Activated CD4-positive, alpha-beta memory T cell treated with anti-CD3 and anti-CD28 coated beads, Interleukin-2, amount 10 ng/mL, durations not matched to agents 7 days and 5 days (primary cell): Measurements from ENCODE around the gene CRMP1. TPM values are rescaled to one million over a fixed set of nuclear protein-coding genes. Genes with fewer than 3 reads are reported as not detected.

Source experiments
- CTCF ChIA-PET: fragments of 350-600 bp; sonication (Branson Sonifier 250); formaldehyde crosslinking; loops from one replicate; lab custom pipeline; 2021; ENCODE audit warnings: antibody characterized with exemption, inconsistent platforms; lab: Charles Lee
- POLR2A ChIA-PET: fragments of 350-600 bp; sonication (Branson Sonifier 250); formaldehyde crosslinking; loops from one replicate; lab custom pipeline; 2021; ENCODE audit warnings: antibody characterized with exemption; lab: Charles Lee
- DNase-seq: peaks from one replicate; pipeline ENCODE4 v3.0.0-alpha.2; 2020
- H3K27ac Mint-ChIP-seq: one replicate; pipeline ENCODE4 v1.8.0; 2021; ENCODE audit warnings: mild to moderate bottlenecking, mixed read lengths
- H3K27me3 Mint-ChIP-seq: one replicate; pipeline ENCODE4 v1.8.0; 2021; ENCODE audit warnings: mixed read lengths
- H3K36me3 Mint-ChIP-seq: one replicate; pipeline ENCODE4 v1.8.0; 2021; ENCODE audit warnings: low read depth, mixed read lengths
- H3K4me1 Mint-ChIP-seq: one replicate; pipeline ENCODE4 v1.8.0; 2021; ENCODE audit warnings: mixed read lengths
- H3K4me3 Mint-ChIP-seq: one replicate; pipeline ENCODE4 v1.8.0; 2021; ENCODE audit warnings: mild to moderate bottlenecking, mixed read lengths
- H3K9me3 Mint-ChIP-seq: one replicate; pipeline ENCODE4 v1.8.0; 2021; ENCODE audit warnings: mixed read lengths
- total RNA-seq, 2 experiments: library from RNA; stranded (reverse); gene quantifications; one replicate each; pipeline ENCODE4 v1.2.3, GENCODE V29; 2021

Gene CRMP1
- total RNA-seq, 2 experiments from 2014 or later, result 0.30 to 0.35 TPM

DNA sequence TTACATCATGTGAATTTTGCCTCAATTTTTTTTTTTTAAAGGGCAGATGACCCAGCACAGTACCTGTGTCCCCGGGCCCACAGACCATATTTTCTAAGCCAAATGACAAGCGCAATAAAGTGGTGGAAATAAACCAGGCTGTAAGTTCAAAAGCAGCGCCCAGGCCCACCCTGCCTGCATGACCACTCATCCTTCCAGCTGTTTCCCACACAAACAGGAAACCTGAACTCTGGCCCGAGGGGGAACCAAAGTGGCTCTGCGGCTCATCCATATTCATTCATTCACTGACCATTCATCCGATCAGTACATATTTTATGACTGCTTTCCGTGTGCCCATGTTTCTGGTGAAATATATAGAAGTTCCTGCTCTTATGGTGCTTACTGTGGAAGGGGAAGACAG lies 33.7 kb upstream of the CRMP1 start:
- no peaks in the 10 kb centered on the region for H3K36me3 Mint-ChIP-seq
- POLR2A ChIA-PET, result no interaction called here
- no peaks in the 10 kb centered on the region for H3K4me1 Mint-ChIP-seq
- CTCF ChIA-PET, result no interaction called here
- peaks cover 14% of the 10 kb centered on the region for H3K27me3 Mint-ChIP-seq
- DNase-seq, result no peak
- no peaks in the 10 kb centered on the region for H3K9me3 Mint-ChIP-seq
- no peak overlapping the region for H3K4me3 Mint-ChIP-seq
- no peak overlapping the region for H3K27ac Mint-ChIP-seq

GRCh38 chr4:5925419-5926200 lies 32.7 kb upstream of the CRMP1 start:
- H3K27me3 Mint-ChIP-seq, result peaks cover 13% of the 10 kb centered on the region
- H3K4me3 Mint-ChIP-seq, result no peak overlapping the region
- ChIA-PET CTCF (no interaction called here), POLR2A (no interaction called here)
- no peak for DNase-seq
- H3K36me3 Mint-ChIP-seq, result no peaks in the 10 kb centered on the region
- no peaks in the 10 kb centered on the region for H3K4me1 Mint-ChIP-seq
- no peaks in the 10 kb centered on the region for H3K9me3 Mint-ChIP-seq
- no peak overlapping the region for H3K27ac Mint-ChIP-seq

DNA sequence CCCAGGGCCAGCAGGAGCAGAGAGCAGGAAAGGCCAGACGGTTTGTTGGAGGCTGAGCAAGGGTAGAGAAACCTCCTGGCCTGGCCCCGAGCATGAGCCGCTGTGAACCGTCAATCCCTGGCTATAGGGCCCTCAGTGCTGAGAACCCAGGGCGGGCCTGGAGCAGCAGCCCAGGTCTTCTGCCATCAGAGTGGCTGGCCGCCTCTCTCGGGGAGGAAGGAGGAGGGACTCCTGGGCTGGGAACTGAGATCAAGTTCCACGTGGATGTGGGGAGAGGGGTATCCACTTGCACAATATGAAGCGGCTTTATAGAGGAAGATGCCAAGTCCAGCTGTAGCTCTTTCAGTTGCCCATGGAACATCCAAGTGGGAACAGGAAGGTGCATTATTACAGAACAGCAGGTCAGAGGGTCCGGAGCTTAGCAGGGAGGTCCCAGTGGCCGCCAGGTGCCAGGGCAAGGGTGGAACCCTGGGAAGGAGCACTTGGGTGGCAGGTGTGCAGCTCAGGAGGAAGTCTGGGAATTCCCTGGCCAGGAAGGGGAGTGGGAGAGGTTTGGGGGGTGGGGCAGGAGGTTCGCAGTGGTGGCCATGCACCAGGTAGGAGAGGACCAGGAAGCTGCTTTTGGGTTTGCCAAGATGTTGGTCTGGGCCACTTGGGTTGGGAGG lies 31.7 kb upstream of the CRMP1 start:
- DNase-seq, result no peak
- ChIA-PET POLR2A (no interaction called here), CTCF (no interaction called here)
- H3K36me3 Mint-ChIP-seq, result no peaks in the 10 kb centered on the region
- no peaks in the 10 kb centered on the region for H3K4me1 Mint-ChIP-seq
- peaks cover 11% of the 10 kb centered on the region for H3K27me3 Mint-ChIP-seq
- no peak overlapping the region for H3K27ac Mint-ChIP-seq
- H3K4me3 Mint-ChIP-seq, result no peak overlapping the region
- H3K9me3 Mint-ChIP-seq, result no peaks in the 10 kb centered on the region

DNA sequence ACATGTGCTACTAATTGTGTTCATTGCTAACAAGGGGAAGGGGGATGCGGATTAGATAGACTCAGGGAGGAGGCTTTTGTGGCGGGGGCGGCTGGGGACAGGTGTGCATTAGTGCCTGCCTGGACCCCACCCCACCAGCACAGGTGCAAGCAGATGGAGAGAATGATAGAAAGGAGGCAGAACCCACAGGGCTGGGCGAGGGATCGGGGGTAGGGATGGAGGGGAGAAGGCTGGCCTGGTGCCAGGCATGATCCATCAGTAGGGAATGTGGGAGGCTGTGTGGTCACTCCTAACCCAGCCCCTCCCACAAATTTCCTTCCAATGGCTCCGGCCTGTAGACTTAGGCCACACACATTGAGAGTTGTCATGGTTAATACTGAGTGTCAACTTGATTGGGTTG lies 30.5 kb upstream of the CRMP1 start:
- no peak overlapping the region for H3K4me3 Mint-ChIP-seq
- H3K27me3 Mint-ChIP-seq, result peaks cover 11% of the 10 kb centered on the region
- H3K27ac Mint-ChIP-seq, result no peak overlapping the region
- CTCF ChIA-PET, result no interaction called here
- no peaks in the 10 kb centered on the region for H3K4me1 Mint-ChIP-seq
- no peaks in the 10 kb centered on the region for H3K9me3 Mint-ChIP-seq
- no peaks in the 10 kb centered on the region for H3K36me3 Mint-ChIP-seq
- no peak for DNase-seq
- POLR2A ChIA-PET, result no interaction called here

- ChIA-PET CTCF (no interaction called here), POLR2A (no interaction called here)
- DNase-seq, result no peak
- Mint-ChIP-seq H3K27me3 (peaks cover 8% of the 10 kb centered on the region), H3K36me3 (no peaks in the 10 kb centered on the region), H3K4me1 (no peaks in the 10 kb centered on the region), H3K4me3 (no peak overlapping the region), H3K9me3 (no peaks in the 10 kb centered on the region), H3K27ac (no peak overlapping the region)
Measured at GRCh38 chr4:5922556-5922955, 29.7 kb upstream of the CRMP1 start.

- DNase-seq, result no peak
- no peaks in the 10 kb centered on the region for H3K9me3 Mint-ChIP-seq
- no peak overlapping the region for H3K27ac Mint-ChIP-seq
- H3K27me3 Mint-ChIP-seq, result peaks cover 7% of the 10 kb centered on the region
- H3K4me3 Mint-ChIP-seq, result no peak overlapping the region
- POLR2A ChIA-PET, result interaction anchor here (1.1 kb wide), 1 partner anchor 18 kb away, joined by 3 read pairs; no protein-coding TSS in a partner anchor
- no peaks in the 10 kb centered on the region for H3K4me1 Mint-ChIP-seq
- H3K36me3 Mint-ChIP-seq, result no peaks in the 10 kb centered on the region
- CTCF ChIA-PET, result no interaction called here
Measured at GRCh38 chr4:5921981-5922380, 29.1 kb upstream of the CRMP1 start.

DNA sequence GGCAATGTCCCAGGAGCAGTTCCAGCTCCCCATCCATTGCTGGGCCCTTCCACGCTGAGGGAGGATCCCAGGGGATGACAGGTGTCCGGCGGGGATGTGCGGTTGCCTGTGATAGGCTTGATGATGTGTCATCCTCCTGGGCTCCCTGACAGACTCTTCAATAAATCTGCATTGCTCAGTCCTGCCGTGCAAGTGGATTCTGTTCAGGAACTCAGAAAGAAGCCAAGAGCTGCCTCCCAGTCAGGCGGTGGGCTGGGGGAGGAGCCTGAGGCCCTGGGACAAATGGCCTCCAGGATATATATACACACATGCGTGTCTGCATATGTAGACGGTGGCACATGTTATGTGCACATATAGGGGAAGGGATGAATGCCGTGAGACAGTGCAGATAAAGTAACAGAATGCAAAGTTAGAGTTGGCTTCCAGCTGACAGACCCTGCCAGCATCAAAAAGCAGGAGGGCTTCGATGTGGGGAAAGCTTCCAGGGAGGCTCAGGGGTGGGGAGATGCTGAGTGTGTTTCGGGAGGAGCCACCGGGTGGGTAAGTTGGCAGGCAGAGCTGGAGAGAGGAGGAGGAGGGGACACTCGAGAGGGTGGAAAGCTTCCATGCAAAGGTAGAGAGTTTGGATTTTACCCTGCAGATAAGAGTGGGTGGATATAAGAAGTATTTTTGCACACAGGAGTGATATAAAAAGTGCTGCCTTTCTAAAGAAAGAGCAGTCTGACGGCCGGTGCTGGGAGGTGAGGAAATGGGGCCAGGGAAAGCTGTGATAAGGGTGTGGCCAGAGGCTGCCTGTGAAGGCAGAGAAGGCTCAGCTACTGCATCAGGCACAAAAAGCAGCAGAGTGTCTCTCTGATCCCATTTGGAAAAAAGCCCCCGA lies 28.5 kb upstream of the CRMP1 start:
- H3K36me3 Mint-ChIP-seq, result no peaks in the 10 kb centered on the region
- H3K9me3 Mint-ChIP-seq, result no peaks in the 10 kb centered on the region
- no peak for DNase-seq
- ChIA-PET CTCF (no interaction called here), POLR2A (interaction anchor here (1.1 kb wide), 1 partner anchor 19 kb away, joined by 3 read pairs; no protein-coding TSS in a partner anchor)
- no peak overlapping the region for H3K27ac Mint-ChIP-seq
- H3K4me1 Mint-ChIP-seq, result no peaks in the 10 kb centered on the region
- H3K4me3 Mint-ChIP-seq, result no peak overlapping the region
- H3K27me3 Mint-ChIP-seq, result peaks cover 7% of the 10 kb centered on the region

- Mint-ChIP-seq H3K9me3 (no peaks in the 10 kb centered on the region), H3K27ac (no peak overlapping the region), H3K27me3 (peaks cover 7% of the 10 kb centered on the region), H3K4me1 (no peaks in the 10 kb centered on the region), H3K36me3 (no peaks in the 10 kb centered on the region), H3K4me3 (no peak overlapping the region)
- DNase-seq, result no peak
- ChIA-PET POLR2A (no interaction called here), CTCF (interaction anchor here (0.7 kb wide), 1 partner anchor 8 kb away, joined by 3 read pairs; no protein-coding TSS in a partner anchor)
Measured at GRCh38 chr4:5919571-5919970, 26.7 kb upstream of the CRMP1 start.

- no peak for DNase-seq
- H3K36me3 Mint-ChIP-seq, result no peaks in the 10 kb centered on the region
- H3K27ac Mint-ChIP-seq, result no peak overlapping the region
- no peak overlapping the region for H3K4me3 Mint-ChIP-seq
- H3K9me3 Mint-ChIP-seq, result no peaks in the 10 kb centered on the region
- ChIA-PET POLR2A (no interaction called here), CTCF (no interaction called here)
- peaks cover 7% of the 10 kb centered on the region for H3K27me3 Mint-ChIP-seq
- H3K4me1 Mint-ChIP-seq, result no peaks in the 10 kb centered on the region
Measured at GRCh38 chr4:5919044-5919443, 26.2 kb upstream of the CRMP1 start.

DNA sequence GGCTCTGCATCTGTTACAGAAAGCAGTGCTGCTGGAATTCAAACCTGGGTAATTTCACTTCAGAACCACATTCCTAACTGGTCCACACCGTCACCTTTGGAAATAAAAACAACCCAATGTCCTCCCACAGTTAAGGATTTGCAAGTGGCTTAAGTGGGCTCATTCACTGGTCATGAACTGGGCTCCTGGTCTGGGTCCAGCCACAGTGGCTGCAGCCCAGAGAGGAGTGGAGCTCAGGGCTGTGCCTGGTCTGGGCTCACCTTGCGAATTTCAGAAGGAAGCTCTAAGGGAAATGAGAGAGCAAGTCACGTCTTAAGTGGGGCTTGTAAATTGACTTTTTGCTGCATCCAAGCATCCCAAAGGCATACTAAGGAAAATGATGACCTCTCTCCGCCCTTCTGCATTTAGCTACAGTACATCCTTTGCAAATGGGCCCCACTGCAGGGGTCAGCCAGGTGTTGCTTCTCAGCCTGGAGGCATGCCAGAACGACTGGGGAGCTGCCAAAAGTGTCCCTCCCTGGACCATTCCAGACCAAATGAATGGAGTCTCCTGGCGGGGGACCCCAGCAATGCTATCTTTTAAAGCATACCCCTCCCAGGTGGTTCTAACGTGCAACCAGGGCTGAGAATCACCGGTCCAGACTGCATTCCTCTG lies 25.6 kb upstream of the CRMP1 start:
- no peak overlapping the region for H3K4me3 Mint-ChIP-seq
- H3K27me3 Mint-ChIP-seq, result peaks cover 7% of the 10 kb centered on the region
- no peaks in the 10 kb centered on the region for H3K36me3 Mint-ChIP-seq
- ChIA-PET CTCF (no interaction called here), POLR2A (no interaction called here)
- DNase-seq, result no peak
- H3K27ac Mint-ChIP-seq, result no peak overlapping the region
- no peaks in the 10 kb centered on the region for H3K9me3 Mint-ChIP-seq
- H3K4me1 Mint-ChIP-seq, result no peaks in the 10 kb centered on the region

GRCh38 chr4:5917672-5918071 lies 24.8 kb upstream of the CRMP1 start:
- no peak overlapping the region for H3K4me3 Mint-ChIP-seq

GRCh38 chr4:5916229-5916628 lies 23.3 kb upstream of the CRMP1 start:
- H3K27ac Mint-ChIP-seq, result no peak overlapping the region
- no peaks in the 10 kb centered on the region for H3K27me3 Mint-ChIP-seq
- CTCF ChIA-PET, result no interaction called here
- H3K4me3 Mint-ChIP-seq, result no peak overlapping the region
- POLR2A ChIA-PET, result no interaction called here
- DNase-seq, result no peak
- H3K4me1 Mint-ChIP-seq, result peaks cover 4% of the 10 kb centered on the region
- no peaks in the 10 kb centered on the region for H3K36me3 Mint-ChIP-seq
- H3K9me3 Mint-ChIP-seq, result no peaks in the 10 kb centered on the region

More at GRCh38 chr4:5917672-5918071, 24.8 kb upstream of the CRMP1 start:
- Mint-ChIP-seq H3K4me1 (peaks cover 1% of the 10 kb centered on the region), H3K9me3 (no peaks in the 10 kb centered on the region), H3K27me3 (no peaks in the 10 kb centered on the region), H3K36me3 (no peaks in the 10 kb centered on the region), H3K27ac (no peak overlapping the region)
- DNase-seq, result no peak
- POLR2A ChIA-PET, result no interaction called here
- CTCF ChIA-PET, result no interaction called here

- no peak overlapping the region for H3K27ac Mint-ChIP-seq
- H3K27me3 Mint-ChIP-seq, result peaks cover 4% of the 10 kb centered on the region
- H3K4me3 Mint-ChIP-seq, result no peak overlapping the region
- peaks cover 2% of the 10 kb centered on the region for H3K9me3 Mint-ChIP-seq
- ChIA-PET CTCF (no interaction called here), POLR2A (no interaction called here)
- no peaks in the 10 kb centered on the region for H3K36me3 Mint-ChIP-seq
- peaks cover 4% of the 10 kb centered on the region for H3K4me1 Mint-ChIP-seq
- DNase-seq, result no peak
Measured at GRCh38 chr4:5913454-5913853, 20.6 kb upstream of the CRMP1 start.
